ENCODE results near the gene SLC12A9.

The SLC12A9 gene

DNA sequence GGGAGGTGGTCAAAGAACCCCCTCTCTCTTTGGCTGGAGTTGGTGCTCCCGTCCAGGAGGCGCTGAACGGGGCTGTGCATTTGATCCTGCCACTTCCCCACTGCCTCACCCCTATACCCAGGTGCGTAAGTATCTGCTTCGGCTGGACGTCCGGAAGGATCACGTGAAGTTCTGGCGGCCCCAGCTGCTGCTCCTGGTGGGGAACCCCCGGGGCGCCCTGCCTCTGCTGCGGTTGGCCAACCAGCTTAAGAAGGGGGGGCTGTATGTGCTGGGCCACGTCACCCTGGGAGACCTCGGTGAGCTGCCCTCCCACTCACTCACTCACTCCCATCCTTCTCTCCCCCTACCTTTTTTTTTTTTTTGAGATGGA is 9.1 kb downstream of the SLC12A9 start:
- H3K4me3 ChIP-seq (ENCODE audit: low read depth, low read length): no peak overlapping the region
- TF ChIP-seq, protein P1, sequence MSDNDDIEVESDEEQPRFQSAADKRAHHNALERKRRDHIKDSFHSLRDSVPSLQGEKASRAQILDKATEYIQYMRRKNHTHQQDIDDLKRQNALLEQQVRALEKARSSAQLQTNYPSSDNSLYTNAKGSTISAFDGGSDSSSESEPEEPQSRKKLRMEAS (IDR thresholded peaks at IDR 0.05; ENCODE audit: low read depth, low read length): no peak
- TF ChIP-seq MYC (IDR thresholded peaks at IDR 0.05; ENCODE audit: low read depth, low read length): no peak
- no peak for TF ChIP-seq POLR2A (IDR thresholded peaks at IDR 0.05; ENCODE audit: extremely low read depth, insufficient read length)
- no peak for TF ChIP-seq CTCF (IDR thresholded peaks at IDR 0.05; ENCODE audit: low read depth, low read length)
- no peak for DNase-seq (ENCODE audit: low read depth)

GRCh38 chr7:100863406-100863950 is 11.0 kb downstream of the SLC12A9 start:
- TF ChIP-seq, protein P1 (IDR thresholded peaks at IDR 0.05; ENCODE audit: low read depth, low read length): no peak
- TF ChIP-seq POLR2A (IDR thresholded peaks at IDR 0.05; ENCODE audit: extremely low read depth, insufficient read length): no peak
- no peak for TF ChIP-seq CTCF (IDR thresholded peaks at IDR 0.05; ENCODE audit: low read depth, low read length)
- no peak for TF ChIP-seq MYC (IDR thresholded peaks at IDR 0.05; ENCODE audit: low read depth, low read length)
- DNase-seq (ENCODE audit: low read depth): no peak
- H3K4me3 ChIP-seq (ENCODE audit: low read depth, low read length): no peak overlapping the region

DNA sequence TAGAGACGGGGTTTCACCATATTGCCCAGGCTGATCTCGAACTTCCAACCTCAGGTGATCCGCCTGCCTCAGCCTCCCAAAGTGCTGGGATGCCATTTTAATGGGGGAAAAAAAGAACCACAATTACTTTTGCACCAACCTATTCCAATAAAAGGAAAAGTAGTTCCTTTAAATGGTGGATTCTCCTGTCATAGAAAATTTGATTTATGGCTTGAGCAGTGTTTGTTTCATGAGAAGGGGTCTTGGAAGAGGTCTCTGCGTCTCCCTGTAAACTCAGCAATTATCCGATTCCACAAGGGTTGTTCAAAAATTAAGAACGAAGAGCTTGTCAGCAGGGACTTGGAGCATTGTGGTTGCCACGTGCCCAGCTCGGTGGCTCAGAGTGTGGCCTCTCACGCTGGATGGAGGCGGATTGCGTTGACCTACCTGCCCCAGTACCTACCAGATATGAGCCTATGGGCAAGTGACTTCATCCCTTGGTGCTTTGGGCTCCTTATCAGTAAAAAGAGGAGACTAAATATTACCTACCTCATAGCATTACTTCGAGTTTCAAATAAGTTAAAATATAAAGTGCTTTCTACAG is 11.8 kb downstream of the SLC12A9 start:
- DNase-seq (ENCODE audit: low read depth): no peak
- TF ChIP-seq POLR2A (IDR thresholded peaks at IDR 0.05; ENCODE audit: extremely low read depth, insufficient read length): no peak
- no peak for TF ChIP-seq CTCF (IDR thresholded peaks at IDR 0.05; ENCODE audit: low read depth, low read length)
- TF ChIP-seq, protein P1 (IDR thresholded peaks at IDR 0.05; ENCODE audit: low read depth, low read length): no peak
- no peak for TF ChIP-seq MYC (IDR thresholded peaks at IDR 0.05; ENCODE audit: low read depth, low read length)

GRCh38 chr7:100865372-100865911 is 12.9 kb downstream of the SLC12A9 start:
- no peak overlapping the region for H3K4me3 ChIP-seq (ENCODE audit: low read depth, low read length)
- DNase-seq (ENCODE audit: low read depth): no peak
- TF ChIP-seq, protein P1 (IDR thresholded peaks at IDR 0.05; ENCODE audit: low read depth, low read length): no peak
- TF ChIP-seq MYC (IDR thresholded peaks at IDR 0.05; ENCODE audit: low read depth, low read length): no peak

More for the DNA sequence above, 11.8 kb downstream of the SLC12A9 start:
- H3K4me3 ChIP-seq (ENCODE audit: low read depth, low read length): no peak overlapping the region

DNA sequence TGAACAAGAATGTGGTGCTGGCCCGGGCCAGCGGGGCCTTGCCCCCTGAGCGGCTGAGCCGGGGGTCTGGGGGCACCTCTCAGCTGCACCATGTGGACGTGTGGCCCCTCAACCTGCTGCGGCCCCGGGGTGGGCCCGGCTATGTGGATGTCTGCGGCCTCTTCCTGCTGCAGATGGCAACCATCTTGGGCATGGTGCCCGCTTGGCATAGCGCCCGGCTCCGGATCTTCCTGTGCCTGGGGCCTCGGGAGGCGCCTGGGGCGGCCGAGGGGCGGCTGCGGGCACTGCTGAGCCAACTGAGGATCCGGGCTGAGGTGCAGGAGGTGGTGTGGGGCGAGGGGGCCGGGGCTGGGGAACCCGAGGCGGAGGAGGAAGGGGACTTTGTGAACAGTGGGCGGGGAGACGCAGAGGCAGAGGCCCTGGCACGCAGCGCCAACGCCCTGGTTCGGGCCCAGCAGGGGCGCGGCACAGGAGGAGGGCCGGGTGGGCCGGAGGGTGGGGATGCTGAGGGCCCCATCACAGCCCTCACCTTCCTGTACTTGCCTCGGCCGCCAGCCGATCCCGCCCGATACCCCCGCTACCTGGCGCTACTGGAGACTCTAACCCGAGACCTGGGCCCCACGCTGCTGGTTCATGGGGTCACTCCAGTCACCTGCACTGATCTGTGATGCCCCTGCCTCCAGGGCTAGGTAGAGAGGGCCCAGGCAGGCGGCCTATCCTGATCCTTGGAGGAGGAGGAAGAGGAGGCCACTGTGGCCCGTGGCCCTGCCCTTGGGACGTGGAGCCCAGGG is 13.6 kb downstream of the SLC12A9 start:
- no peak for TF ChIP-seq CTCF (IDR thresholded peaks at IDR 0.05; ENCODE audit: low read depth, low read length)
- TF ChIP-seq POLR2A (IDR thresholded peaks at IDR 0.05; ENCODE audit: extremely low read depth, insufficient read length): no peak
- no peak for TF ChIP-seq MYC (IDR thresholded peaks at IDR 0.05; ENCODE audit: low read depth, low read length)
- TF ChIP-seq, protein P1 (IDR thresholded peaks at IDR 0.05; ENCODE audit: low read depth, low read length): no peak
- H3K4me3 ChIP-seq (ENCODE audit: low read depth, low read length): peak overlapping the region; percentile 83
- no peak for DNase-seq (ENCODE audit: low read depth)

- no peak for DNase-seq (ENCODE audit: low read depth)
- TF ChIP-seq MYC (IDR thresholded peaks at IDR 0.05; ENCODE audit: low read depth, low read length) (no peak), CTCF (IDR thresholded peaks at IDR 0.05; ENCODE audit: low read depth, low read length) (no peak), POLR2A (IDR thresholded peaks at IDR 0.05; ENCODE audit: extremely low read depth, insufficient read length) (no peak)
- TF ChIP-seq, protein P1 (IDR thresholded peaks at IDR 0.05; ENCODE audit: low read depth, low read length): no peak
- peak overlapping the region; percentile 83 for H3K4me3 ChIP-seq (ENCODE audit: low read depth, low read length)
Observed at GRCh38 chr7:100866729-100867039, 14.2 kb downstream of the SLC12A9 start.
